Measurements from ENCODE around the gene ARL4A. TPM values are rescaled to one million over a fixed set of nuclear protein-coding genes. Genes with fewer than 3 reads are reported as not detected.
"Not testable (repeated sequence)": the region's sequence is repeated elsewhere in the genome, so short reads cannot be mapped to it uniquely, and the experiment has no call there.

ARL4A gene
- total RNA-seq, 4 donors from 2014 or later = 94.9 to 253 (median 143) TPM

GRCh38 chr7:12641196-12641595 lies 46.2 kb upstream of the ARL4A start:
- intact Hi-C loops (cut with DNase I; ENCODE audit: low total_unique reads) = loop anchor here (10.0 kb wide), 1 partner anchor 624 kb away; no protein-coding TSS in a partner anchor
- 80 to 94% methylated on average over 2 to 3 of the region's 3 CpGs for WGBS, 2 donors
- no peak overlapping the region for H3K4me3 ChIP-seq (ENCODE audit: low read depth, poor library complexity, severe bottlenecking)
- no peak for DNase-seq (ENCODE audit: low spot score in 2 of 2)
- TF ChIP-seq POLR2A (IDR thresholded peaks at IDR 0.05) (no peak), CTCF (IDR thresholded peaks at IDR 0.05) (no peak)

DNA sequence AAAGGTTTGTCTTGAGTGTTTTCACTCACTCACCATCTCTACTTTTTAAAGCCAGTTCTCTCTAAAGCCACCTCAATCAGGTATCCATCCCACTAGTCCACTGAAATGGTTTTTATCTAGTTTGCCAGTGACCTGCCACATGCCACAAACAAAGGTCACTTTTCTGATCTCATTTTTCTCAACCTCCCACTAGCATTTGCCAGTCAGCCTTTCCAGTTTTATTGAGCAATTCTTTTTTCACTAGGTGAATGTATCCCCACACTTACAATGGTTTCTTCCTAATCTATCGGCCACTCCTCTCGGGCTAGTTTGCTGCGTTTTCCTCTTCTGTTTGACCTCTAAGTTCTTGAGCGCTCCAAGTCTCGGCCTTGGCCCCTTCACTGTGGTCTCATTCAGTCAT lies 44.9 kb upstream of the ARL4A start:
- DNase-seq (ENCODE audit: low spot score in 2 of 2) = no peak
- WGBS, 2 donors = 72 to 73% methylated on average over 5 of the region's 5 CpGs
- intact Hi-C loops (cut with DNase I; ENCODE audit: low total_unique reads) = loop anchor here (10.0 kb wide), 1 partner anchor 622 kb away; no protein-coding TSS in a partner anchor
- H3K4me3 ChIP-seq (ENCODE audit: low read depth, poor library complexity, severe bottlenecking) = no peak overlapping the region
- TF ChIP-seq POLR2A (IDR thresholded peaks at IDR 0.05) (no peak), CTCF (IDR thresholded peaks at IDR 0.05) (no peak)

GRCh38 chr7:12643001-12643643 lies 44.3 kb upstream of the ARL4A start:
- H3K4me3 ChIP-seq (ENCODE audit: low read depth, poor library complexity, severe bottlenecking) = no peak overlapping the region
- DNase-seq (ENCODE audit: low spot score in 2 of 2) = no peak
- TF ChIP-seq CTCF (IDR thresholded peaks at IDR 0.05) (no peak), POLR2A (IDR thresholded peaks at IDR 0.05) (no peak)
- intact Hi-C loops (cut with DNase I; ENCODE audit: low total_unique reads) = loop anchor here (10.0 kb wide), 1 partner anchor 622 kb away; no protein-coding TSS in a partner anchor
- 74 to 79% methylated on average over 3 of the region's 3 CpGs for WGBS, 2 donors

- TF ChIP-seq CTCF (IDR thresholded peaks at IDR 0.05) = no peak
- no peak for TF ChIP-seq POLR2A (IDR thresholded peaks at IDR 0.05)
- intact Hi-C loops (cut with DNase I; ENCODE audit: low total_unique reads) = loop anchor here (10.0 kb wide), 1 partner anchor 621 kb away; no protein-coding TSS in a partner anchor
- WGBS, 2 donors = 86 to 92% methylated on average over 5 of the region's 5 CpGs
- no peak overlapping the region for H3K4me3 ChIP-seq (ENCODE audit: low read depth, poor library complexity, severe bottlenecking)
- no peak for DNase-seq (ENCODE audit: low spot score in 2 of 2)
Measured at GRCh38 chr7:12643644-12644043, 43.8 kb upstream of the ARL4A start.

GRCh38 chr7:12645212-12645611 lies 42.2 kb upstream of the ARL4A start:
- WGBS, 2 donors = 72 to 88% methylated on average over 6 of the region's 6 CpGs
- intact Hi-C loops (cut with DNase I; ENCODE audit: low total_unique reads) = loop anchor here (10.0 kb wide), 1 partner anchor 620 kb away; no protein-coding TSS in a partner anchor
- H3K4me3 ChIP-seq (ENCODE audit: low read depth, poor library complexity, severe bottlenecking); DNase-seq (ENCODE audit: low spot score in 2 of 2): not testable (repeated sequence)

DNA sequence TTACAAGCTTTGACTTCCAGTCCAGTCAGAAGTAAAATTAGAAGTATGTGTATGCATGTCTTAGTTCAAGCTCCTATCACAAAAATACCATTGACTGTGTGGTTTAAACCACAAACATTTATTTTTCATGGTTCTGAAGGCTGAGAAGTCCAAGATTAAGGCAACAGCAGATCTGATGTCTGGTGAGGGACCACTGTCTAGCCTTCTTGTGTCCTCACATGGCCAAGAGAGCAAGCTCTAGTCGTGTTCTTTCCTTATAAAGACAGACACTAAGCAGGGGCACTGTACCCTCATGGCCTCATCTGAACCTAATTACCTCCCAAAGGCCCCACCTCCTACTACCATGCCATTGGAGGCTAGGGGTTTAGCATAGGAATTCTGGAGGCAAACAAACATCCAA lies 41.3 kb upstream of the ARL4A start:
- H3K4me3 ChIP-seq (ENCODE audit: low read depth, poor library complexity, severe bottlenecking) = no peak overlapping the region
- intact Hi-C loops (cut with DNase I; ENCODE audit: low total_unique reads) = loop anchor here (10.0 kb wide), 1 partner anchor 619 kb away; no protein-coding TSS in a partner anchor
- no peak for DNase-seq (ENCODE audit: low spot score in 2 of 2)
- WGBS, 2 donors = 75 to 78% methylated on average over 1 of the region's 1 CpG
- TF ChIP-seq POLR2A (IDR thresholded peaks at IDR 0.05) (no peak), CTCF (IDR thresholded peaks at IDR 0.05) (no peak)
